BLaER1 (cell line): Measurements from ENCODE around the gene HOXB7.

ENCODE experiments used
- H3K27ac ChIP-seq: shearing (Covaris generic); formaldehyde crosslinking; 2 replicates; pipeline ENCODE4 v1.8.1; 2022
- H3K27me3 ChIP-seq: shearing (Covaris generic); formaldehyde crosslinking; 2 replicates; pipeline ENCODE4 v1.8.1; 2022
- H3K36me3 ChIP-seq: shearing (Covaris generic); formaldehyde crosslinking; 2 replicates; pipeline ENCODE4 v1.8.1; 2022
- H3K4me1 ChIP-seq: shearing (Covaris generic); formaldehyde crosslinking; 2 replicates; pipeline ENCODE4 v1.8.1; 2022
- H3K4me2 ChIP-seq: shearing (Covaris generic); formaldehyde crosslinking; 2 replicates; pipeline ENCODE4 v1.8.1; 2022
- H3K4me3 ChIP-seq: shearing (Covaris generic); formaldehyde crosslinking; 2 replicates; pipeline ENCODE4 v1.8.1; 2022
- H3K9ac ChIP-seq: shearing (Covaris generic); formaldehyde crosslinking; 2 replicates; pipeline ENCODE4 v1.8.1; 2022
- H3K9me3 ChIP-seq: shearing (Covaris generic); formaldehyde crosslinking; 2 replicates; pipeline ENCODE4 v1.8.1; 2022
- H4K20me1 ChIP-seq: shearing (Covaris generic); formaldehyde crosslinking; 2 replicates; pipeline ENCODE4 v1.8.1; 2022
- Cebpa-rat ChIP-seq: shearing (Covaris generic); IDR thresholded peaks from 2 replicates; pipeline ENCODE4 v1.8.1; 2022

HOXB7 gene

DNA sequence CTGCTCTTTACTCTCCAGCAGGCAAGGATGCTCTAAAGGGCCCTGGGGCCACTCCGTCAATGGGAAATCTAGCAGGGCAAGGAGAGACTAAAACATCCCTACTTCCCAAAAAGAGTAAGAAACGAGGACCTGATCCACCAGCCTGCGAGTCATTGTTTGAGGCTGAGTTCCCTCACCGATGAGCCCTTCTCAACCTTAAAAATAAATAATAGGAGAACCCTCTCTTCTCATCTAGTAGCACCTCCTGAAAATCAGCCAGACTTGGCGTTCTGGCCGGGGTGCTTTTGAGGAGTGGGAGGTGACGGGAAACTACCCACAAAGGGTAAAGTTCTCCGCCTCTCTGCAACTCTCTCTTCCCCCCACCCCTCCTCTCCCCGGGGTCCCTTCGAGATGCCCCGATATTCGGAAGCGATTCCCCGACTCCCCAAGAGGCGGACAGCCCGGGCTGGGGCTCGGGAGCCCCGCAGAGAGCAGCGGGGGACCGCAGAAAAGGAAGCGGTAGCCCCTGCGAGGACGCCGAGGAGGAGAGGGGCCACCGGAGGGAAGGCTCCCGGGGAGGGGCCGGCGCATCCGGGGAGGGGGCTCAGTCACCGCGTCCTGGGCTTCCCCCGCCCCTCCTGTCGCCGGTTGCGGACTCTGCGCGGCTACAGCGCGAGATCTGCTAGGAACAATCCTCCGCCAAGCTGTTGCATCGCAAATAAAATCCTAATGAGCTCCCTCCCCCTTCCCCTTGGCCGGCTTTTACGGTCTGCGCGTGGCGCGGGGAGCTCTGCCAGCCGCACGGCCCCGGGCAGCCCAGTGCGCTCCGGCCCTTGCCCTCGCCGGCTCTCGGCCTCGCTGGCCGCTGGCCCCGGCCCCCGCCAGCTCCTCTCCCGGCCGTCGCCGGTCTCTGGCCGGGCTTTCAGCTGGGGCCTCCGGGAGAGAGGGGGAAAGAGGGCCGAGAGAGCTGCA, 14.0 kb upstream of the HOXB7 start:
- Histone ChIP-seq H3K4me3 (peak overlapping the region; percentile 31), H3K27me3 (peaks cover 100% of the 10 kb centered on the region), H3K4me2 (peak overlapping the region; percentile 46), H3K36me3 (no peaks in the 10 kb centered on the region), H4K20me1 (peaks cover 99% of the 10 kb centered on the region), H3K4me1 (peaks cover 11% of the 10 kb centered on the region; the same call in 1 of the 2 replicates), H3K9ac (no peak overlapping the region), H3K9me3 (no peaks in the 10 kb centered on the region), H3K27ac (no peak overlapping the region)
- no peak for TF ChIP-seq Cebpa-rat

DNA sequence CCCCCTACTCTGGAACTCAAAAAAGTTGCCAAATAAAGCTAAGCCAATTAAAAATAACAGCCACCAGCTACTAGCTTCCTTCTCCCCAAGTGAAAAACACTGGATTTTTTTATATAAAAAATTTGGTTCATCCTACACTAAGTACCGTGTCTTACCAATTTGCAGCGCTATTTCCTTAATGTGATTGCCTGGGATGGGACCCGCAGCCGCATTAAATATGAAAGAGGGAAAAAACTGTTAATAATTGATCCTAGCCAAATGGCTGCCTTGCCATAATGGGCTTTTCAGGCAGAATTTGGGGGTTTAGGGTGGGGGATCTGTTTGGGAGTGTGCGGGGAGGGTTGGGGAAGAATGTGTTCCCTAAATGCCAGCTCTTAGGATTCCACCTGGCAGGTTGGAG, 13.3 kb upstream of the HOXB7 start:
- Histone ChIP-seq H3K9me3 (no peaks in the 10 kb centered on the region), H3K27me3 (peaks cover 100% of the 10 kb centered on the region), H3K36me3 (no peaks in the 10 kb centered on the region), H3K4me1 (peaks cover 11% of the 10 kb centered on the region; the same call in 1 of the 2 replicates), H3K4me2 (no peak overlapping the region), H3K9ac (no peak overlapping the region), H3K4me3 (no peak overlapping the region), H4K20me1 (peaks cover 99% of the 10 kb centered on the region), H3K27ac (no peak overlapping the region)
- no peak for TF ChIP-seq Cebpa-rat

- no peak overlapping the region for H3K4me3 ChIP-seq
Measured at GRCh38 chr17:48623583-48623982, 12.8 kb upstream of the HOXB7 start.

DNA sequence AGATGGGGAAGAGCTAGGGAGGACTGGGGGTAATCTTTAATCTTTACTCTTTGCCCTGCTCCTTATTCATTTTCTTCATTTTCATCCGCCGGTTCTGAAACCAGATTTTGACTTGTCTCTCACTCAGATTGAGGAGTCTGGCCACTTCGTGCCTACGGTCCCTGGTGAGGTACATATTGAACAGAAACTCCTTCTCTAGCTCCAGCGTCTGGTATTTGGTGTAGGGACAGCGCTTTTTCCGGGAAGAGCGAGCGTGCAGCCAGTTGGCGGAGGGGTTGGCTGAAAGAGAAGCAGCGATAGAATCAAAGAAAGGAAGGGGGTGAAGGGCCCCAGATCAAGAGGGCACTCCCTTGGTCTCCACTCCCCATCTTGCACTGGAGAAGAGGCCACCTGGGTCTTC, 12.0 kb upstream of the HOXB7 start:
- H3K9ac ChIP-seq = no peak overlapping the region
- H4K20me1 ChIP-seq = peaks cover 97% of the 10 kb centered on the region
- peaks cover 100% of the 10 kb centered on the region for H3K27me3 ChIP-seq
- peaks cover 11% of the 10 kb centered on the region; the same call in 1 of the 2 replicates for H3K4me1 ChIP-seq
- H3K9me3 ChIP-seq = no peaks in the 10 kb centered on the region
- TF ChIP-seq Cebpa-rat = no peak
- H3K36me3 ChIP-seq = no peaks in the 10 kb centered on the region
- no peak overlapping the region for H3K4me3 ChIP-seq
- H3K27ac ChIP-seq = no peak overlapping the region
- H3K4me2 ChIP-seq = no peak overlapping the region

More at GRCh38 chr17:48623583-48623982, 12.8 kb upstream of the HOXB7 start:
- Histone ChIP-seq H3K27ac (no peak overlapping the region), H3K9me3 (no peaks in the 10 kb centered on the region), H4K20me1 (peaks cover 99% of the 10 kb centered on the region), H3K36me3 (no peaks in the 10 kb centered on the region), H3K4me2 (no peak overlapping the region), H3K9ac (no peak overlapping the region), H3K27me3 (peaks cover 100% of the 10 kb centered on the region), H3K4me1 (peaks cover 11% of the 10 kb centered on the region; the same call in 1 of the 2 replicates)
- TF ChIP-seq Cebpa-rat = no peak

DNA sequence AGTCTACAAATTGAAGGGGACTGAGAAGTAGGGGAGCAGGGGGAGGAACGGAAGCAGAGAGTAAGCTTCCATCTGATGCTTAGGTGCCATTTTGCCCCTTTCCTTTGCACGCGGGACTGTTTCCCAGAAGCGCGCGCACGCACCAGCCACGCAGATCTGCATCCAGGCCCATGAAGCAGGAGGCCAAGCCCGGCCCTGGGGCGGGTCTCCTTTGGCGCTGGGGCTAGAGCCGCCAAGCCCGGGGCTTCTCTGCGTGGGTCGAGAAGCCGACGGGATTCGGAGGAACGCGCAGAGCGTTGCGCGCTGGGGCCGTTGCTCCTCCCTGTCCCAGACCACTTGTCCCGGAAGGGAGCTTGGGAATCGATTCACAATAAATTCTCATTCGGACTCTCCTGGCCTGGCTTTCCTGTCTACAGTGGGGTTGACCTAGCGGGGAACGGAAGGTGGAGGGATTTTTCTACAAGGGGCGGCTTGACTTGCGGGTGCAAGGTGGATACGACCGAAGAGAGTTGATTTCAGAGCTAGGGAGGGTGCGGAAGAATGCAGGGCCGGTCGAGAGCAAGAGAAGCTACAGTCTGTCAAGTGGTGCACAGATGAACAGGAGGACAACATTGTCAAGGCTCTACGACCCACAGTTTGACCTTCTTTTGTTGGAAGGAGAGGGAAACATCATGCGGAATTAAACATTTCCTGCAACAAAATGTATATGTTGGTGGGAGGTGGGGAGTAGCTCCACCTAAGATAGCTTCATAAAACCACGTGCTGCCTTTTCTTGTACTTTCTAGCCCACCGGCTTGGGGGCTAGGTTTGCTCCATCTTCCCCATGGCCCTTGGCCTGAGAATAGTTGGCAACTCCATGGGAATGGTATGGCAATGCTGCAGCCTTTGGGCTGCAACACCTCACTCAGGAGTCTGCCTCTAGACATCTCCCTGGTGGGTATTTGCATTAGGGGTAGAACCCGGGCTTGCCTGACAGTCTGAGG, 10.9 kb upstream of the HOXB7 start:
- peaks cover 97% of the 10 kb centered on the region for H4K20me1 ChIP-seq
- H3K4me3 ChIP-seq = no peak overlapping the region
- no peaks in the 10 kb centered on the region for H3K9me3 ChIP-seq
- no peak overlapping the region for H3K4me2 ChIP-seq
- peaks cover 11% of the 10 kb centered on the region; the same call in 1 of the 2 replicates for H3K4me1 ChIP-seq
- H3K27me3 ChIP-seq = peaks cover 100% of the 10 kb centered on the region
- no peak overlapping the region for H3K9ac ChIP-seq
- H3K36me3 ChIP-seq = no peaks in the 10 kb centered on the region
- no peak overlapping the region for H3K27ac ChIP-seq
- TF ChIP-seq Cebpa-rat = no peak

DNA sequence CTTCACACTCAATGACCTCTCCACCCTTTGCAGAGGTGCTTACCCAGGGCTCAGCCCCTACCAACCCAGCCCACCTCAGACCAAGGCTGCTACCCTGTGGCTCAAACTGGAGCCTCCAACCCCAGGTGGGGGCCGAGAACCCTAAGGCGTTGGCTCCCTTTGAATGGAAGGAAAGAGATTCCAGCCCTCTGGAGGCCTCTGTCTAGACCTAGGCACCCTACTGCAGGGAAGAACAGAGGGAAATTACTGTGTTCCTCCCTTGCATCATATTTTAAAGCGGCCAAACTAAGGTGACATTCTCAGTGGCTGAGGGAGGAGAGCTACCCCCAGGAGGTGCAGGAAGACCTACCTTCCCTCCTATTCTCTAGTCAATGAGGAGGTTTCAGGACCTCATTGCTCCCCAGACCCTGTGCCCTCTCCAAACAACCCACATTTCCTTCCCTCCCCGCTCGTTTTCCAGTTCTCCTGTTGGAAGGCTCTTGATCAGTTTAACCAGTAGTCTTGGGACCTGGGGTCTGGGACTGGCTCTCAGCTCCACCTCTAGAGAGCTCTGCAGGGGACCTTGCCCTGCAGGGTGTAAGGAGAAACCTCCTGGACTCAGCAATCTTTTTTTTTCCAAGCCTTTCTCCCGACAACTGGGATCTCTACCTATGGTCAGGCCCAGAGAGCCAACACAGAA, 9.8 kb upstream of the HOXB7 start:
- Histone ChIP-seq H3K4me1 (0 out of 2 replicates have a peak, but pooled peaks cover 8% of the 10 kb centered on the region), H3K9ac (no peak overlapping the region), H4K20me1 (peaks cover 98% of the 10 kb centered on the region), H3K4me3 (no peak overlapping the region), H3K27ac (no peak overlapping the region), H3K4me2 (no peak overlapping the region), H3K9me3 (no peaks in the 10 kb centered on the region), H3K36me3 (no peaks in the 10 kb centered on the region), H3K27me3 (peaks cover 100% of the 10 kb centered on the region)
- no peak for TF ChIP-seq Cebpa-rat

GRCh38 chr17:48619826-48620449, 9.1 kb upstream of the HOXB7 start:
- TF ChIP-seq Cebpa-rat = no peak
- Histone ChIP-seq H3K9ac (no peak overlapping the region), H3K27me3 (peaks cover 100% of the 10 kb centered on the region), H3K36me3 (no peaks in the 10 kb centered on the region), H3K4me2 (no peak overlapping the region), H3K27ac (no peak overlapping the region), H3K9me3 (no peaks in the 10 kb centered on the region), H3K4me1 (0 out of 2 replicates have a peak, but pooled peaks cover 3% of the 10 kb centered on the region), H3K4me3 (no peak overlapping the region), H4K20me1 (peaks cover 98% of the 10 kb centered on the region)

DNA sequence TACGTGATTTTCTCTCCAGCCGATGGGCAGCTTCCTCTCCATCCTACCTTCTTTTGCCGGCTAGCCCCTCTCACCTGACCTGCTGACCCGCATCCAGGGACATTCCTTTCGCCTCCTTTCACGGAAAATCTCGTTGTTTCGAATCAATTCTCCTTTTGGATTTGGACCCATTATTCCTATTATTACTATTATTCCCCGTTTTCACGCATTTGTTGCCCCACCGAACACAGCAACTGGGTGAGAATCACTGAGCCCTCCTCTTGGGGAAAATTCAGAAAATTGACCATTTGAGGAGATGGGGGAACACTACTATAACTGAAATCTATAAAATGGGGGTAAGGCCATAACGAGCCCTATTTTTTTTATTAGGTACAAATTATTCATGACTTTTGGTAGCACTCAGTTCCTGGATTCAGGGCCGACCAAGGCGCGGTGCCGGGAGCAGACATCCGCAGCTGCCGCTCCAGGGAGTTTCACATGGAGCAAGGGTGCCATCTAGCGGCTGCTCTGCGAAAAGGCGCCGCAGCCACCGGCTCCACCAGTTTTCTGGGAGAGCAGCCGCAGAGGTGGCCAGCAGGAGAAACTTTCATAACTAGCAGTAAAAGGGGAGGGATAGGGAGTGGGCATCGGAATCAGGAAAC, 7.6 kb upstream of the HOXB7 start:
- H3K9ac ChIP-seq = no peak overlapping the region
- peaks cover 100% of the 10 kb centered on the region for H3K27me3 ChIP-seq
- no peak overlapping the region for H3K4me2 ChIP-seq
- no peak for TF ChIP-seq Cebpa-rat
- H3K27ac ChIP-seq = no peak overlapping the region
- H3K9me3 ChIP-seq = no peaks in the 10 kb centered on the region
- no peaks in the 10 kb centered on the region for H3K36me3 ChIP-seq
- no peak overlapping the region for H3K4me3 ChIP-seq
- H3K4me1 ChIP-seq = no peaks in the 10 kb centered on the region
- H4K20me1 ChIP-seq = peaks cover 96% of the 10 kb centered on the region
